Activated B cell treated with CpG ODN at 0.5 μM for 24 hours (primary cell): ENCODE data around the gene FAM229B. TPM values are rescaled to one million over a fixed set of nuclear protein-coding genes. Genes with fewer than 3 reads are reported as not detected.
"Not testable (repeated sequence)": the region's sequence is repeated elsewhere in the genome, so short reads cannot be mapped to it uniquely, and the experiment has no call there.

Experiments
- ATAC-seq: fragments of 200-7000 bp; cut with Tn5 transposase; one replicate; pipeline ENCODE4 v1.10.0; 2021; ENCODE audit warnings: low read depth, mild to moderate bottlenecking, moderate library complexity
- CTCF ChIA-PET: fragments of 350-600 bp; sonication (Branson Sonifier 250); formaldehyde crosslinking; loops from one replicate; lab custom pipeline; 2021; ENCODE audit warnings: antibody characterized with exemption; lab: Charles Lee
- POLR2A ChIA-PET: fragments of 350-600 bp; sonication (Branson Sonifier 250); formaldehyde crosslinking; loops from one replicate; lab custom pipeline; 2021; ENCODE audit warnings: antibody characterized with exemption; lab: Charles Lee
- DNase-seq: peaks from one replicate; pipeline ENCODE4 v3.0.0; 2022
- H3K27ac Mint-ChIP-seq: one replicate; pipeline ENCODE4 v1.8.0; 2020; ENCODE audit warnings: mixed read lengths
- H3K27me3 Mint-ChIP-seq: one replicate; pipeline ENCODE4 v1.8.0; 2021; ENCODE audit warnings: mixed read lengths
- H3K36me3 Mint-ChIP-seq: one replicate; pipeline ENCODE4 v1.8.0; 2021; ENCODE audit warnings: low read depth, mixed read lengths
- H3K4me1 Mint-ChIP-seq: one replicate; pipeline ENCODE4 v1.8.0; 2021; ENCODE audit warnings: mixed read lengths
- H3K4me3 Mint-ChIP-seq: one replicate; pipeline ENCODE4 v1.8.0; 2020; ENCODE audit warnings: mild to moderate bottlenecking, mixed read lengths
- H3K9me3 Mint-ChIP-seq: one replicate; pipeline ENCODE4 v1.8.0; 2020; ENCODE audit warnings: mixed read lengths
- intact Hi-C: fragments of 100-400 bp; cut with micrococcal nuclease; formaldehyde crosslinking; loops from one replicate; pipeline ENCODE4 v1.15.1; 2024
- total RNA-seq: library from RNA; stranded (reverse); gene quantifications from 2 replicates; pipeline ENCODE4 v1.2.3, GENCODE V29; 2022
- TF ChIP-seq, protein P1 (sequence below): fragments of 200-600 bp; IDR thresholded peaks from one replicate; pipeline ENCODE4 v1.8.0; 2022; ENCODE audit warnings: antibody characterized with exemption, mild to moderate bottlenecking

The FAM229B gene
- total RNA-seq, 1 donor from 2014 or later: 2.0 TPM

DNA sequence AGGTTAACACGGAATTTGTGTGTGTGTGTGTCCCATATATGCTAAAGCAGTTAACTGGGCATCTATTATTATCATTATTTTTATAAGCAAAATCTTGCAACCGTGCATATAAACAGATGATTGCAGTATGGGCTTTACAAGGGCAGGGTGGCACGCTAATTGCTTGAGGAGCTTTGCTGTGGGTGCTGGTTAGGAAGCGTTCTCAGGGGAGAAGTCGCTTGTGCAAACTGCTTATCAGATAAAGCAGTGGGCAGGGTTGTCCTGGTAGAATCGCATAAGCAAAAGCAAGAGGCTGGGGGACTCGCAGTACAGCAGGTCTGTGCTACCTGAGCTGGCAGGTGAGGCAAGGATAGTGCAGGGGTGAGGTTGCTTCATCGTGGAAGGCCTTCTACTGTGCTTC is 43.2 kb upstream of the FAM229B start:
- DNase-seq: no peak
- intact Hi-C loops: loop anchor here (5.0 to 10.0 kb wide), 2 partner anchors 679 to 1362 kb away; no protein-coding TSS in a partner anchor
- H3K27ac Mint-ChIP-seq: no peak overlapping the region
- TF ChIP-seq, protein P1, sequence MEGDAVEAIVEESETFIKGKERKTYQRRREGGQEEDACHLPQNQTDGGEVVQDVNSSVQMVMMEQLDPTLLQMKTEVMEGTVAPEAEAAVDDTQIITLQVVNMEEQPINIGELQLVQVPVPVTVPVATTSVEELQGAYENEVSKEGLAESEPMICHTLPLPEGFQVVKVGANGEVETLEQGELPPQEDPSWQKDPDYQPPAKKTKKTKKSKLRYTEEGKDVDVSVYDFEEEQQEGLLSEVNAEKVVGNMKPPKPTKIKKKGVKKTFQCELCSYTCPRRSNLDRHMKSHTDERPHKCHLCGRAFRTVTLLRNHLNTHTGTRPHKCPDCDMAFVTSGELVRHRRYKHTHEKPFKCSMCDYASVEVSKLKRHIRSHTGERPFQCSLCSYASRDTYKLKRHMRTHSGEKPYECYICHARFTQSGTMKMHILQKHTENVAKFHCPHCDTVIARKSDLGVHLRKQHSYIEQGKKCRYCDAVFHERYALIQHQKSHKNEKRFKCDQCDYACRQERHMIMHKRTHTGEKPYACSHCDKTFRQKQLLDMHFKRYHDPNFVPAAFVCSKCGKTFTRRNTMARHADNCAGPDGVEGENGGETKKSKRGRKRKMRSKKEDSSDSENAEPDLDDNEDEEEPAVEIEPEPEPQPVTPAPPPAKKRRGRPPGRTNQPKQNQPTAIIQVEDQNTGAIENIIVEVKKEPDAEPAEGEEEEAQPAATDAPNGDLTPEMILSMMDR: no peak
- peak overlapping the region; percentile 91 for H3K4me3 Mint-ChIP-seq
- peaks cover 5% of the 10 kb centered on the region for H3K36me3 Mint-ChIP-seq
- H3K4me1 Mint-ChIP-seq: peaks cover 9% of the 10 kb centered on the region
- H3K9me3 Mint-ChIP-seq: no peaks in the 10 kb centered on the region
- ATAC-seq: no peak
- POLR2A ChIA-PET: interaction anchor here (0.9 to 1.4 kb wide), 2 partner anchors 42 to 43 kb away, joined by 3 to 7 read pairs; partner anchors contain the start of genes FAM229B and TUBE1
- no peaks in the 10 kb centered on the region for H3K27me3 Mint-ChIP-seq
- CTCF ChIA-PET: interaction anchor here (0.8 to 6.5 kb wide), 2 partner anchors 335 to 785 kb away, joined by 3 to 85 read pairs; a partner anchor contains a TSS

DNA sequence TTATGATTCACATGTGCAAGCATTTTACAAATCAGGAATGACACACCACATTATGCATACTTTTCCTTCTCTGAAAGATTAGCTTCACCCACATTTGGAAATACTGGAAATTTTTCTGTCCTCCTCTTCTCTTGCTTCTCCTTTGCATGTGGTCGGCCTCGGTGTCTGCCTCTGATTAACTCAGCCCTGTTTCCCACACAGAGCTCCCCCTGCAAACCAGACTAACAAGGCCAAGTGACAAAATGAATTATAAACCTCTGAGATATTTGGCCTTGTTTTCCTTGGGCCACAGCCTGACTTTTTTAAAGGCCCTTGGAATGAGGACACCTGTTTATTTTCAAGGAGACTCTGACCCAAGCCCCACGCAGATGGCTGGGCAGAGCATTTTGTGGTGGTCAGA is 42.5 kb upstream of the FAM229B start:
- ATAC-seq: no peak
- Mint-ChIP-seq H3K4me1 (peaks cover 9% of the 10 kb centered on the region), H3K27me3 (no peaks in the 10 kb centered on the region), H3K4me3 (no peak overlapping the region), H3K36me3 (peaks cover 5% of the 10 kb centered on the region), H3K27ac (no peak overlapping the region), H3K9me3 (no peaks in the 10 kb centered on the region)
- intact Hi-C loops: loop anchor here (5.0 to 10.0 kb wide), 2 partner anchors 680 to 1363 kb away; no protein-coding TSS in a partner anchor
- no peak for DNase-seq
- TF ChIP-seq, protein P1: no peak
- ChIA-PET CTCF (interaction anchor here (0.8 to 6.5 kb wide), 2 partner anchors 336 to 786 kb away, joined by 3 to 85 read pairs; a partner anchor contains a TSS), POLR2A (interaction anchor here (0.9 kb wide), 1 partner anchor 41 kb away, joined by 3 read pairs; no protein-coding TSS in a partner anchor)

DNA sequence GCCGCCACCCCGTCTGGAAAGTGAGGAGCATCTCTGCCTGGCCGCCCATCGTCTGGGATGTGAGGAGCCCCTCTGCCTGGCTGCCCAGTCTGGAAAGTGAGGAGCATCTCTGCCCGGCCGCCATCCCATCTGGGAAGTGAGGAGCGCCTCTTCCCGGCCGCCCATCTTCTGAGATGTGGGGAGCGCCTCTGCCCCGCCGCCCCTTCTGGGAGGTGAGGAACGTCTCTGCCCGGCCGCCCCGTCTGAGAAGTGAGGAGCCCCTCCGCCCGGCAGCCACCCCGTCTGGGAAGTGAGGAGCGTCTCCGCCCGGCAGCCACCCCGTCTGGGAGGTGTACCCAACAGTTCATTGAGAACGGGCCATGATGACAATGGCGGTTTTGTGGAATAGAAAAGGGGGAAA is 39.9 kb upstream of the FAM229B start:
- H3K4me3 Mint-ChIP-seq, H3K4me1 Mint-ChIP-seq, POLR2A ChIA-PET, DNase-seq, CTCF ChIA-PET, H3K9me3 Mint-ChIP-seq, H3K27me3 Mint-ChIP-seq, H3K36me3 Mint-ChIP-seq, ATAC-seq, H3K27ac Mint-ChIP-seq: not testable (repeated sequence)
- intact Hi-C loops: loop anchor here (10.0 kb wide), 1 partner anchor 683 kb away; no protein-coding TSS in a partner anchor

DNA sequence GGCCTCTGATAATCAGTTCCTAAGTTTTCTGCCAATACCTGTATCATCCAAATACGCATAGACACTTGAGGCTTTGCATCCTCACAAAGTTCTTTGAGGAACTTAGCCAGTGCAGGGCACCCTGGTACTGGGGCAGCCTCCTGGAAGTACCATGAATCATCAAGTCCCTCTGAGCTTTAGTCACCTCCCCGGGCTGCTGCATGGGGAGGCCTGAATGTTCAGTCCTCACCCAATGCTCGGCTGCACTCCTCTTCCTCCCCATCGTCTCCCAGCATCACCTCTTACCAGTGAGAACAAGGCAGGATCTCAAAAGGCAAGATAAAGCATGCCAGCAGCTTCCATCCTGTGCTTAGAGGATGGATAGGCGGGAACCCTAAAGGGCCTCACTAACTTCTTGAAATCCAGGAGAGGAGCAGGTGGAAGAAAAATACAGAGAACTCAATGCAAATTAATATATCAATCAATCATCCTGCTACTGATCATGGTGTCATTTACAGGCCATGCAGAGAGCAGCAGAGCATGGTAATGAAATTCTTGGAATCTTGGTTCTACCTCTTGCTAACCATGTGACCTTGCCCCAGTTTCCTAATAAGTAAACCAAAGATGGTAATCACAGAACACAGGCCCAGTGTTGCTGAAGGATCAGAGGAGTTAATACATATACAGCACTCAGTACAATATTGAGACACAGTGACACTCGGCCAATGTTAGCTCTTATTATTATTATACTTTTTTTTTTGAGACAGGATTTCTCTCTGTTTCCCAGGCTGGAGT is 38.2 kb upstream of the FAM229B start:
- ATAC-seq (no peak), DNase-seq (no peak)
- no peaks in the 10 kb centered on the region for H3K4me1 Mint-ChIP-seq
- intact Hi-C loops: loop anchor here (10.0 kb wide), 1 partner anchor 684 kb away; no protein-coding TSS in a partner anchor
- H3K27ac Mint-ChIP-seq: no peak overlapping the region
- no peak overlapping the region for H3K4me3 Mint-ChIP-seq
- TF ChIP-seq, protein P1: no peak
- no peaks in the 10 kb centered on the region for H3K36me3 Mint-ChIP-seq
- H3K9me3 Mint-ChIP-seq: no peaks in the 10 kb centered on the region
- no peaks in the 10 kb centered on the region for H3K27me3 Mint-ChIP-seq
- POLR2A ChIA-PET: no interaction called here
- CTCF ChIA-PET: no interaction called here

DNA sequence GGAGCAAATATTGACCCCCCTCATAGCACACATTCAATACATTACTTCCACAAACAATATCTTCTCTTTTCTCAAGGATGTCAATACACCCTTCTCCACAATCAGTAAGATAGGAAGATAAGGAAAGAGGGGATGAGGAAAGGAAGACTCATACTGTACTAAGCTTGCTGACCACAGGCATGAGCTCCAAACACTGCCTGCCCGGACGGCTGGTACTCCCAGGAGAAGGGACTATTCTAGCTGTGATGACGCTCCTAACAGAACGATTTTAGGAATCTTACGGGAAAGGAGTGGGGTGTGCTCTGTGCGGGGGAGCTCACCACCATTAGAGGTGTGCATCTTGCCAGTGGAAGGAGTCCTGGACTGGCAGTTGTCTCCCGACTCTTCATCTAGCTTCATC is 37.4 kb upstream of the FAM229B start:
- H3K9me3 Mint-ChIP-seq: no peaks in the 10 kb centered on the region
- CTCF ChIA-PET: no interaction called here
- H3K27ac Mint-ChIP-seq: no peak overlapping the region
- H3K36me3 Mint-ChIP-seq: no peaks in the 10 kb centered on the region
- H3K4me1 Mint-ChIP-seq: no peaks in the 10 kb centered on the region
- TF ChIP-seq, protein P1: no peak
- H3K4me3 Mint-ChIP-seq: no peak overlapping the region
- DNase-seq: no peak
- H3K27me3 Mint-ChIP-seq: peaks cover 1% of the 10 kb centered on the region
- intact Hi-C loops: loop anchor here (10.0 kb wide), 1 partner anchor 685 kb away; no protein-coding TSS in a partner anchor
- POLR2A ChIA-PET: no interaction called here
- no peak for ATAC-seq
